GM08714 (cell line): Measurements from ENCODE around the gene PSD.

Experiments
- H3K4me3 ChIP-seq: fragments of 200-500 bp; sonication (Bioruptor generic); 2 replicates; pipeline ENCODE4 v1.5.1; 2014; ENCODE audit warnings: mild to moderate bottlenecking, low read length, inconsistent platforms
- ZNF274 ChIP-seq: IDR thresholded peaks from 2 replicates; pipeline ENCODE4 v1.6.1; 2012; ENCODE audit warnings: mild to moderate bottlenecking, low read depth, low read length

PSD gene

DNA sequence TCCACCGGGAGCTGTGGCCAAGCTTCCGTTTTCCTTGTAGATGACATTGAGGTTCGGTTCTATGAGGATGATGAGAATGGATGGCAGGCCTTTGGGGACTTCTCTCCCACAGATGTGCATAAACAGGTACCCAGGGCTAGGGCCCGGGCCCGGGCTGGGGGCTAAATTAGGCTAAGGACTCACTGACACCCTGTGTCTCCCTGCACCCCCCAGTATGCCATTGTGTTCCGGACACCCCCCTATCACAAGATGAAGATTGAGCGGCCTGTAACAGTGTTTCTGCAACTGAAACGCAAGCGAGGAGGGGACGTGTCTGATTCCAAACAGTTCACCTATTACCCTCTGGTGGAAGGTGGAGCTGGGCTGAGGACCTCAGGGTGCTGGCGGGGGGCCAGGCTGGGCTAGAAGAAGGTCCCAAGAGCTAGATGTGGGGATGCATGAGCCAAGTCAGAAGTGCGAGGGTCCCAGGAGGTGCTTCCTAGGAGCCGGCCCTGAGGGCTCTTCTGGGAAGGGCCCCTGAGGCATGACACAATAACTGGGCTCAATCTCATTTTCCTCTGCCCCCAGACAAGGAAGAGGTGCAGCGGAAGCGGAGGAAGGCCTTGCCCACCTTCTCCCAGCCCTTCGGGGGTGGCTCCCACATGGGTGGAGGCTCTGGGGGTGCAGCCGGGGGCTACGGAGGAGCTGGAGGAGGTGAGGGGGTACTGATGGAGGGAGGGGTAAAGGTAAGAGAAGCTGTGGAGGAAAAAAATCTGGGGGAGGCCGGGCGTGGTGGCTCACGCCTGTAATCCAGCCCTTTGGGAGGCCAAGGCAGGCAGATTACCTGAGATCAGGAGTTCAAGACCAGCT lies 20.2 kb downstream of the PSD start:
- TF ChIP-seq ZNF274, result no peak
- peak overlapping the region; percentile 36; the same call in 1 of the 2 replicates for H3K4me3 ChIP-seq

- TF ChIP-seq ZNF274, result no peak
- H3K4me3 ChIP-seq, result peak overlapping the region; percentile 79; the same call in 1 of the 2 replicates
Measured at GRCh38 chr10:102397222-102398171, 21.1 kb downstream of the PSD start.

DNA sequence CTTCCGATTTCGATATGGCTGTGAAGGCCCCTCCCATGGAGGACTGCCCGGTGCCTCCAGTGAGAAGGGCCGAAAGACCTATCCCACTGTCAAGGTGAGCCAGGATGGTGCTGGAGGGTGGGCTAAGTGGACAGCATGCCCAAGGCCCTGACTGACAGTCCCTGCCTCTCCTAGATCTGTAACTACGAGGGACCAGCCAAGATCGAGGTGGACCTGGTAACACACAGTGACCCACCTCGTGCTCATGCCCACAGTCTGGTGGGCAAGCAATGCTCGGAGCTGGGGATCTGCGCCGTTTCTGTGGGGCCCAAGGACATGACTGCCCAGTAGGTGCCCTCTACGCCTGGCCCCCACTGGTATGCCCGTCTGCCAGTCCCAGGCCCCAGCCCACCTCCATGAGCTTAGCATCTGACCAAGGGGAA lies 21.8 kb downstream of the PSD start:
- TF ChIP-seq ZNF274, result no peak
- H3K4me3 ChIP-seq, result peak overlapping the region; percentile 79

DNA sequence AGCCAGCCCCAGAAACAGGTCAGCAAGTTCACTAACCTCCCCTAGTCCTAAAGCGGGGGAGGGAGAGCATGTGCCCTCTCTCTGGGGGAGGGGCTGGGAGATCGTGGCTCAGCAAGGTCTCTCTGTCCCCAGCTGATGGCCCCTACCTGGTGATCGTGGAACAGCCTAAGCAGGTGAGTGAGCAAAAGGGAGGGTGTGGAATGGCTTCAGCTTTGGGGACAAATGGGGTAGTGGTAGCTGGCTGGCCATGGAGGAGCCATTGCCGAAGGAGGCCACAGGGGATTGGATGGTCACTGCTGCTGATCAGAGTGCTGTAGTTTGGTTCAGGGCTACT lies 22.3 kb downstream of the PSD start:
- TF ChIP-seq ZNF274, result no peak

GRCh38 chr10:102395400-102396316 lies 22.9 kb downstream of the PSD start, which contains the start of gene NFKB2:
Gene NFKB2 (plus strand): TSS chr10:102395705. CDS start chr10:102395960, 255 bp downstream.
- no peak for TF ChIP-seq ZNF274

More for the DNA sequence above, 22.3 kb downstream of the PSD start:
- H3K4me3 ChIP-seq, result peak overlapping the region; percentile 79

DNA sequence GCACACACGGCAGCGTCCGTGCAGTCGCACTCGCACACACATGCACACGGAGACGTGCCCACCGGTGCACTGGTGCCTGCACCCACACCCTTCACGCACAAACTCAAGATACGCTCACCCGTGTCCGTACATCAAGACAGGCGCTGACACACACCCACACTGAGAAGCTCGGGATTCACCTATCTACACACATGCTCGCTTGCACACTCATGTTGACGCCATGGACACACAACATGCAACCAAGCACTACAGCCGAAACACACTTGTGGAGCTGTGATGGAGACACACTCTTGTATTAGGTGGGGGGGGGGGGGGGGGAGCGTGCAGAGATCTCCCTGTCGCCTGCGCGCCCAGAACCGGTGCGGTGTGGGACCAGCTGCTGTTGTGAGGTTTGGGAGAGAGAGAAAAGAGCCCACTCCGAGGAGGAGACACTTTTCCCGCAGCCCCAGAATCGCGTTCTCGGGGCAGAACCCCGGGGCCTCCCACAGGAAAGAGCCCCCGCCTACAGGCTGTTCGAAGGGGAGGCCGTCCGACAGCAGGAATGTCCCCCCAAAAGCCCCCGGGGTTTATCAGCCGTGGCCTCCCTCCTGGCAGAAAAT lies 23.7 kb downstream of the PSD start:
- H3K4me3 ChIP-seq, result peak overlapping the region; percentile 79
- TF ChIP-seq ZNF274, result no peak

More at GRCh38 chr10:102395400-102396316, 22.9 kb downstream of the PSD start, which contains the start of gene NFKB2:
- peak within 1 kb of the TSS; percentile 79 for H3K4me3 ChIP-seq

- peak overlapping the region; percentile 79 for H3K4me3 ChIP-seq
- TF ChIP-seq ZNF274, result no peak
Measured at GRCh38 chr10:102394079-102394800, 24.3 kb downstream of the PSD start.

DNA sequence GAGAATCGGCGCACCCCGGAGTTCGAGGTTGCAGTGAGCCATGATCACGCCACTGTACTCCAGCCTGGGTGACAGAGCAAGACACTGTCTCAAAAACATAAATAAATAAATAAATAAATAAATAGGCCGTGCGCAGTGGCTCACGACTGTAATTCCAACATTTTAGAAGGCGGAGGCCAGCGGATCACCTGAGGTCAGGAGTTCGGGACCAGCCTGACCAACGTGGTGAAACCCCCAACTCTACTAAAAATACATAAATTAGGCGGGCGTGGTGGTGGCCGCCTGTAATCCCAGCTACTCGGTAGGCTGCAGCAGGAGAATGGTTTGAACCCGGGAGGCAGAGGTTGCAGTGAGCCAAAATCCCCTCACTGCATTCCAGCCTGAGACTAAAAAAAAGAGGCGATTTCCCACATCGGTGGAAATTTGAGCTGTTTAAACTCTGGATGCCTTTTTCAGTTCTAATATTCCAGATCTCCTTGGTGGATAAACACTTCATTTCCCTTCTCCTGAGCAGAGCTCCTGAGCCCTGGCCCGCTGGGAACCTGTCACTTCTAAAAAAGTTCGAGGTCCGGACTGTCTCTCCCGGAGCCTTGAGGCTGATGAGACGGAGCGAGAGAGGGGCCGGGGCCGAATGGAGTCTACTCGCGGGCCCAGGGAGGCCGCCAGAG lies 25.0 kb downstream of the PSD start:
- peak overlapping the region; percentile 79; the same call in 1 of the 2 replicates for H3K4me3 ChIP-seq
- no peak for TF ChIP-seq ZNF274

GRCh38 chr10:102392306-102392705 lies 26.3 kb downstream of the PSD start:
- H3K4me3 ChIP-seq, result no peak overlapping the region
- no peak for TF ChIP-seq ZNF274

- TF ChIP-seq ZNF274, result no peak
- no peak overlapping the region for H3K4me3 ChIP-seq
Measured at GRCh38 chr10:102389894-102390293, 28.7 kb downstream of the PSD start.

DNA sequence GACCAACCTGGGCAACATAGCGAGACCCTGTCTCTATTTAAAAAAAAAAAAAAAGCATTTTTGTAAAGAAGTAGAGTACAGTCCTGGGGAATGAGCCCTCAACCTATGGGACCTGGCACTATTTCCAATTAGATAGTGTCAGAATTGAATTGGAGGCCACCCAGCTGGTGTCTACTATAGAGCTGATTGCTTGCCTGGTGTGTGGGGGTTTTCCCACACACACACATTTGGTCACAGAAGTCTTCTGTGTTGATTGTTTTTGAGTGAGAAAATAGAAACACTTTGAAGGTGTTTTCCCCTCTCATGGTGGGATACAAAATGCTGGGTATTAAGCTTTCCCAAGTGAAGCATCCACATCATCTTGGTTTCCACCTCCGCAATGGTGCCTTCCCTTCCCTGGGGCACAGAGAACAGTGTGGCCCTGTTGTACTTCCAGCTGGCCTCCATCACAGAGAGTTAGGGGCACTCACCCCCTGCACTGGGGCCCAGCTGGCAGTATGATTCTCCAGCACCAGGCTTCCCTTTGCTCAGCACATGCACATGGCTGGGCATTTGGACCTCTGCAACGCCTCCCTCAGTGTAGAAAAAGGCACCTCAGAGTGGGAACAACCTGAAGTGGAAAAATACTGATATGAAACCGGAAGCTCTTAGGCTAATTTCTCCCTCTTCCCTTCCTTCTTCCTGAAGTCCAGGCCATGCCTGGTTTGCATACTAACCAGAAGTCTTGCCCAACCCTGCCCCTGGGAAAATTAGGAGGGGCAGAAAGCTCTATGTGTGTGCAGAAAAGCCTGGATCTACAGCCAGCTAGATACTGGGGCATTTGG lies 33.8 kb downstream of the PSD start:
- H3K4me3 ChIP-seq, result no peak overlapping the region
- TF ChIP-seq ZNF274, result no peak

- TF ChIP-seq ZNF274, result no peak
- no peak overlapping the region for H3K4me3 ChIP-seq
Measured at GRCh38 chr10:102384053-102384452, 34.5 kb downstream of the PSD start.
